Glomerular endothelial cell (primary cell): ENCODE measurements around the gene CD22. TPM values are rescaled to one million over a fixed set of nuclear protein-coding genes. Genes with fewer than 3 reads are reported as not detected.

Source experiments
- DNase-seq: peaks from one replicate; pipeline ENCODE4 v3.0.0-alpha.2; 2011; ENCODE audit warnings: low read depth, low spot score; ENCODE audit errors: extremely low read depth
- total RNA-seq: library from RNA; depleted of rRNA; stranded (reverse); fragments of >200 nt; gene quantifications from 2 replicates; pipeline ENCODE4 v1.2.3, GENCODE V29; 2015

The CD22 gene
- total RNA-seq, 1 donor from 2014 or later: 0.29 TPM

DNA sequence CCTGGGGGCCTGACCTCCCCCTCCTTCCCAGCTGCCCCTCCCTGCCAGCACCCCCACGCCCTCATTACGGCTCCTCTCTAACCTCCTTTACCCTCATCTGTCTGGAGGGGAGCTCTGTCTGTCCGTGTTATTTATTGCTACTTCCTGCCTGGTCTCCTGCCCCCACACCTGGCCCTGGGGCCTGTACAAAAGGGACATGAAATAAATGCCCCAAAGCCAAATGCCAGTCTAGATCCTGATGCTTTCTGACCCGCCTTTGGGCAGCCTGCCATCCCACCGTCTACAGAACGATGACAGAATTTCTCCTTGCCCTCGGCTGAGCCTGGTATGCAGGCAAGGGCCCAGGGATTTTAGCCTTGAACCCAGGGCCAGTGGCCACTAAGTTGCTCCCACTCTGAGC, 15.4 kb upstream of the CD22 start:
- no peak for DNase-seq

DNA sequence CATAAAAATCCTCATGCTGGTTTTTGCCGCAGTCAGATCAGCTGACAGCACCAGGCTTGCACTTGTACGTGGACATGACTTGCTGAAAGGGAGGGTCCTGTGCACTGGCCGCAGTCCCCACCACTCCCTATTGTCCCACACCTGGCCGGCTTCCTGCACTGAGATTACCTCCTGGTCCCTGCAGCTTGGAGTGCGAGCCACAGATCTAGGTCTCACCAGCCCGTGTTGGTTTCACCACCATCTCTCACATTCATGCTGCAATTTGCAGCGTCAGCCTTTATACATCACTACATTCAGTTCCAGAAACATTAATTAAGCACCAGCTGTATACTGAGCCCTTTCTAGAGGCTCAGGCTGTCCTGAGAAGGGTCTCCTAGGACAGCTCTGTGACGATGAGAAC, 15.0 kb upstream of the CD22 start:
- DNase-seq: no peak

DNA sequence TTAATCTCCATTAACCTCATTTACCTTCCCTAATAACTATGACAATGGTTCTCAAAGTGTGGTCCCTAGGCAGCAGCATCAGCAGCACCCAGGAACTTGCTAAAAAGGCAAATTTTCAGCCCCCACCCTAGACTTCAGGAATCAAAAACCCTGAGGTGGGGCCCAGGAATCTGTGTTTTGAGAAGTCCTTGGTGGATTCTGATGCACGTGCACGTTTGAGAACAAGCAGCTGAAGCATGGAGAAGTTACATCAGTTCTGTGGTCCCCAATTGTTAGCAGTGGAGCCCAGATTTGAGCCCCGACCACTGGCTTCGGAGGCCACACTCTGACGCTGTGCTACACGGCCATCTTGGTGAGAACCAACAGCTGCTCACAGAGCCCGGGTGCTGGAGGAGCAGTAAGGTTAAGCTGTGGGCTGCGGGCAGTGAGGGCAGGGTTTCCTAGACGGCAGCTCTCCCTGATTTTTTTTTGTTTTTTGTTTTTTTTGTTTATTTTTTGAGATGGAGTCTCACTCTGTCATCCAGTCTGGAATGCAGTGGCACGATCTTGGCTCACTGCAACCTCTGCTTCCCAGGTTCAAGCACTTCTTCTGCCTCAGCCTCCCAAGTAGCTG, 14.0 kb upstream of the CD22 start:
- no peak for DNase-seq

DNA sequence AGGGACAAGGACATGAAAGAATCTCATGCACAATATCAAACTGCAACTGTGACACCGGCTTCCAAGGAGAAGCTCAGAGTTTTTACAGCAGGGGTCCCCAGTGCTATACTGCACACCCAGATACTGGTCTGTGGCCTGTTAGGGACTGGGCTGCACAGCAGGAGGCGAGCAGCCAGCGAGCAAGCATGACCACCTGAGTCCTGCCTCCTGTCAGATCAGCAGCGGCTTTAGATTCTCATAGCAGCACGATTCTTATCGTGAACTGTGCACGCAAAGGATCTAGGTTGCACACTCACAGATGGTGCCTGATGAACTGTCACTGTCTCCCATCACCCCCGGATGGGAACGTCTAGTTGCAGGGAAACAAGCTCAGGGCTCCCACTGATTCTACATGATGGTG, 13.1 kb upstream of the CD22 start:
- no peak for DNase-seq

DNA sequence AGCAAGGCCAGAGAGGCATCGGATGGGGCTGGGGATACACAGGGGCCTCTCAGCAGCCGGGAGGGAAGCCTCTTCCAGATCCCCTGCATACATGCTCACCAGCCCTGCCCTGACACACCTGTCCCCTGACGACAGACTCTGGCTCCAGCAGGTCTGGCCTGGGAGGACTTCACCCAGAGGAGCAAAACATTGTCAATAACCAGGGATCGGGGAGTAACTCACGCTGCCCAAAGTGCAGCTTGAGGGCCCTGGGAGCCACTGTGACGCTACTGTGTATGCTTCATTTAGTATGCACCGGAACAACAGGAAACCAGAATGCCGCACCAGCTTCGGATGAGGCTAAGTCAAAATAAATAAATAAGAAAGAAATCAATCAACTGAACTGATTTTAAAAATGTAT, 12.4 kb upstream of the CD22 start:
- DNase-seq: no peak

DNA sequence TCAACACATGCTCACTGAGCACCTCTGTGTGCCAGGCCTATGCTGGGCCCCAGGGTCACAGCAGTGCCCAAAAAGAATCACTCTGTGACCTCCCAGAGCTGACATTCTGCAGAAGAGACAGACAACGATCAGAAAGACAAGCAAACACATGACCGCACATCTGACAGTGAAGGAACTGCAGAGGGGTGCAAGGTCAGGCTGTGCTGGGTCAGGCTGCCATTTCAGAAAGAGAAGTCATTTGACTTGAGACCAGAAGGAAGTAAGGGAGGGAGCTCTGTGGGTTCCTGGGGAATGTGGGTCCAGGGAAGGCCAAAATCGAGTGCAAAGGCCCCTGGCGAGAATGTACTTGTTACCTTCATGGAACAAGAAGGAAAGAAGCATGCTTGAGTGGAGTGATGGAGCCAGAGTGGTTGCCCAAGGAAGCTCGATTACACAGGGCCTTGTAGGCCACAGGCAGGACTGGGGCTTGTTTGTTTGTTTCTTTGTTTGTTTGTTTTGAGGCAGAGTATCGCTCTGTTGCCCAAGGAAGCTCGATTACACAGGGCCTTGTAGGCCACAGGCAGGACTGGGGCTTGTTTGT, 11.4 kb upstream of the CD22 start:
- no peak for DNase-seq

DNA sequence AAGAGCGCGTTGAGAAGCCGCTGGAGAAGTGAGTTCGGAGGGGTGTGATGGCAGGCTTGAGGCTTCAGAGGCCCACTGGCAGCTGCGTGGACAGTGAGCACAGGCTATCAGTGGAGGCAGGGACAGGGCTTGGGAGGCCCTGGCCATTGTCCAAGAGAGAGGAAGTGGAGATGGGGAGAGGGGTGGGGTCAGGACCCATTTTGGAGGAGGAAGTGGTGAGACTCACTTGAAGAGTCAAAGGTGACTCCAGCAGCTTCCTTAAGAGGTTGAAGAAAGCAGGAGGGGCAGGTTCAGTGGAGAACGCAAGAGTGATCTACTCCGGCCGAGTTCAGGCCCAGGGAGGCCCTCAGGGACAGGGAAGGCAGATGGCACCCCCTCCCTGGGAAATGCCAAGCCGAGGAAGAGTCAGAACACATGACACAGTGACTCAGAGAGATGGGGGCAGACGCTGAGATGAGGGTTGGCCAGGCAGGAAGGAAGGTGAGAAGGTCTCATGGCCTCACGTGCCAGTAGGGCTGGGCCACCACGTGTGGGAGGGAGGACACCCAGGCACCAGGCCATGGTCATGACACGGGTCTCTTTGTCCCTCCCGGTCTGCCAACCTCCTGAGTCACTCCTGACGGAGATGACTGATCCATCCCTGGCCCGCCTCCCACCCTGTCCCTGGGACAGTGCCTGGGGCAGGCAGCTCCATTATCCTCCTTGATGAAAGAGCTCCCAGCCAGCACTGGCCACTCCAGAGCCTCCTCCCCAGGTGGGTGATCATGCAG, 10.1 kb upstream of the CD22 start:
- DNase-seq: peak; percentile 20

DNA sequence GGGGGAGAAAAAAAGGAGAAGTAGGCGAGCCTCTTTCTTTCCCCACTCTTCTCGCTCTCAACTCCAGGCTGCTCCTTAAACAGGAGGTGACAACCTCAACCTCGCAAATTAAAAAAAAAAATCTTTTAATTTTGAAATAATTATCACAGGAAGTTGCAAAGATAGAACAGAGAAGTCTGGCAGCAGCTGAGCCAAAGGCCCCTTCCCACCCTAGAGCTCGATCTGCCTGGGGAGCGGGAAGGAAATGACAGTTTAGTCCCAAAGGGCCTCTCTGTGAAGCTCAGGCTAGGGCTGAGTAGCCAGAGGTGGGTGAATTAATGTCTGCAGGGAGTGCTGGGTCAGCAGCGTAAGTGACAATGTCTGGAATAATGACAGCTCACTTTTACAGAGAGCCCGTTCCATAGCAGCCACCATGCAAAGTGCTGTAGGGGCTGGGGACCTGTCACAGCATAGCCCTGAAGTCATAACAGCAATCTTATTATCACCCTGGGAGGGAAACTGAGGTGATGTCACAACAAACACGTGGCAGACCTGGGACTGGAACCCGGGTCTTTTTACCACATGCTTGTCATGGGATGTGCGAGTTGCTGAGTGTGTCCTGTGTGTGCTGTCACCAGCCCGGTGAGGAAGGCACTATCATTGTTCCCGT, 8.8 kb upstream of the CD22 start:
- no peak for DNase-seq

DNA sequence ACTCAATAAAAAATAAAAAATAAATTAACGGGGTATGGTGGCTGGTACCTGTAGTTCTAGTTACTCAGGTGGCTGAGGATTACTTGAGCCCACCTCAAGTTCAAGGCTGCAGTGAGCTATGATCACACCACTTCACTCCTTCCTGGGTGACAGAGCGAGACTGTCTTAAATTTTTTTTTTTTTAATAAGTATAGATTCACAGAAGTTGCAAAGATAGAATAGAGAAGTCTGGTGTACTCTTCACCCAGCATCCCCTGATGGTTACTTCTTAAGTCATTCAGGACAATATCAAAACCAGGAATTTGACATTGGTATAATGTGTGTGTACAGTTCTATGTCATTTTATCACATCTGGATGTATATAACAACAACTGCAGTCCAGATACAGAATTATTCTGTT, 7.7 kb upstream of the CD22 start:
- DNase-seq: no peak

DNA sequence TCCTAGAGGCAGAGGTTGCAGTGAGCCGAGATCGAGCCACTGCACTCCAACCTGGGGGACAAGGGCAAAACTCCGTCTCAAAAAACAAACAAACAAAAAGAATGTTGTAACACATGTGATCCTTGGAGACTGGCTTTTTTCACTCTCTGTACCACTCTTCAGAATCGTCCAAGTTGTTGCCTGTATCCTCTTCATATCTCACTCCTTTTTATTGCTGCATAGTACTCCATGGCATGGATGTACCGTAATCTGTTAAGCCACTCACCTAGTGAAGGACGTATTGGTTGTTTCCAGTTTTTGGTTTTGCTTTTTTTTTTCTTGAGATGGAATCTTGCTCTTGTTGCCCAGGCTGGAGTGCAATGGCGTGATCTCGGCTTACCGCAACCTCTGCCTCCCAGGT, 7.0 kb upstream of the CD22 start:
- DNase-seq: no peak

DNA sequence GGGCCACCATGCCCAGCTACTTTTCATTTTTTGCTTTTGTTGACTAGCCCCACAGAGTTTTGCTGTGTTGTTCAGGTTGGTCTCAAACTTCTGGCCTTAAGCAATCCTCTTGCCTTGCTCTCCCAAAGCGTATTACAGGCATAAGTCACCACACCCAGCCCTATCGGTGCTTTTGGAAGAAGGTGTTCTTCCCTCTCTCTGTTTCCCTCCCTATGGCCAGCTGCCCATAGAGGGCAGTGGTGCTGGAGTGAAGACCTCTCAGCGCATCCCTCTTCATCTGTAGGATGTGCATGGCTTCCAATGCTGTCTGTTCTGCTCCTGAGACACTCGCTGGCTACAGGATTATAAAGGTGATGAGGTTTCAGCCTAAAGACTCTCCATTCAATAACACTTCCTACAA, 1.3 kb upstream of the CD22 start:
- DNase-seq: no peak

DNA sequence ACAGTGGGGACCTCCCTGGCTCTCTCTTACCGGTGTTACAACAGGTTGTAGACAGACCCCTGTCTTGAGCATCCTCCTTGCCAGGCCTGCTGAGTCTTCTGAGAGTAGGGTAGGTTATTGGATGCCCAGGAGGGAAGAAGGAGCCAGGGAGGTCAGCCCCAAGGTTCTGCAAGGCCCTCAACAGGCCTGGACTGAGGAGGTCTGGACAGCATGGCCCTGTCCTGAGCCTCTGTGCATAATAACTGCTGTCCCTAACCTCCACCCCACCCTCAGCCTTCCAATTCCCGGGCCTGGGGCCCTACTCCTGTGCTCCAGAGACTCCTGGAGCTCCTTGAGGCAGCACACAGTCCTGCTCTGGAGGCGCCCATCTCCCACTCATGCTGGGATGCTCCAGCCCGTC, 336 bp downstream of the CD22 start:
- no peak for DNase-seq

DNA sequence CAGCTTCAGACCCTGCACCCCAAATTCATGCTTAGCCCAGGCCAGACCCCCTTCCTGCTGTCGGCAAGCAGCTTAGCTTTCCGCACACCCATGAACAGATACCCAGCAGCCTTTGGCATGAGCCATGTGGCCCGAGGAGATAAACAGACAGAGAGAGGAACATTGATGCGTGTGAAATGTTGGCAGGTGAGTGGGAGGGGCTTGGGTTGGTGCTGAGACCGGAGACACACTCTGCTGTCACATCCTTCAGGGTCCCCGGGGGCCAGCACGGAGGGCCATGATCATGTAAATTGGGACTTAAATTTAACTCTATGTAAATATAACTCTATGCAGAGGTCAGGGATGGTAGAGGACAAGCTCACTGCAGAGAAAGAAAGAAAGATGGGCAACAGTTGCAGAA, 1.5 kb downstream of the CD22 start:
- no peak for DNase-seq

DNA sequence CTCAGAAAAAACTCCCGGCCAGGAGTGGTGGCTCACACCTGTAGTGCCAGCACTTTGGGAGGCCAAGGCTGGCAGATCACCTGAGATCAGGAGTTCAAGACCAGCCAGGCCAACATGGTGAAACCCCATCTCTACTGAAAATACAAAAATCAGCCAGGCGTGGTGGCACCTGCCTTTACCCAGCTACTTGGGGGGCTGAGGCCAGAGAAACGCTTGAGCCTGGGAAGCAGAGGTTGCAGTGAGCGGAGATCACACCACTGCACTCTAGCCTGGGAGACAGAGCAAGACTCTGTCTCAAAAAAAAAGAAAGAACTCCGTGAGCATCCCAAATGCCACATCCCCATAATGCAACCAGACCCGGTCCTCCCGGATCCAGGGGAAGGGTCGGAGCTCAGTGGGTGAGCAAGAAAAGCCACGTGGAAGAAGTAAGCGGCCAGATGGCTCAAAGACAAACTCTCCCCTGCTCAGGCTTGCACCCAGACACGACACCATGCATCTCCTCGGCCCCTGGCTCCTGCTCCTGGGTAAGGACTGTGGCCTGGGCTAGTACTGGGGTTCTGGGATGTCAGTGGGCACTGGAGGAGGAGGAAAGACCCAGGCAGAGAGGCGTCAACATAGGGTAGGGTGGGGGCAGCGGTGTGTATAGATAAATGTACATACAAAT, 2.7 kb downstream of the CD22 start:
- DNase-seq: no peak

DNA sequence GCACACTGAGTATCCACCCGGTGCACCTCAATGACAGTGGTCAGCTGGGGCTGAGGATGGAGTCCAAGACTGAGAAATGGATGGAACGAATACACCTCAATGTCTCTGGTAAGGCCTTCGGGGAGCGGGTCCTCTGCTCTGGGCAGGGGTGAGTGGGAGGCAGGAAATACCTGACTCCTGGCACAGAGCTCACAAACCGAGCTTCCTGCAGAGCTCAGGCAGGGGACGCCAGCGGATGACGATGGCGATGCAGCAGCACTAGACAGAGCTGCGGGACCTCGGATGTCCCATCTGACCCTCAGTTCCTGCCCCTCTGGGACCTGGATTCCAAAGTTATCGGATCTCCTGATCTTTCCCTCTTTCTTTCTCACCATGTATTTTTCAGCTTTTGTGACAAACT, 3.8 kb downstream of the CD22 start:
- no peak for DNase-seq

DNA sequence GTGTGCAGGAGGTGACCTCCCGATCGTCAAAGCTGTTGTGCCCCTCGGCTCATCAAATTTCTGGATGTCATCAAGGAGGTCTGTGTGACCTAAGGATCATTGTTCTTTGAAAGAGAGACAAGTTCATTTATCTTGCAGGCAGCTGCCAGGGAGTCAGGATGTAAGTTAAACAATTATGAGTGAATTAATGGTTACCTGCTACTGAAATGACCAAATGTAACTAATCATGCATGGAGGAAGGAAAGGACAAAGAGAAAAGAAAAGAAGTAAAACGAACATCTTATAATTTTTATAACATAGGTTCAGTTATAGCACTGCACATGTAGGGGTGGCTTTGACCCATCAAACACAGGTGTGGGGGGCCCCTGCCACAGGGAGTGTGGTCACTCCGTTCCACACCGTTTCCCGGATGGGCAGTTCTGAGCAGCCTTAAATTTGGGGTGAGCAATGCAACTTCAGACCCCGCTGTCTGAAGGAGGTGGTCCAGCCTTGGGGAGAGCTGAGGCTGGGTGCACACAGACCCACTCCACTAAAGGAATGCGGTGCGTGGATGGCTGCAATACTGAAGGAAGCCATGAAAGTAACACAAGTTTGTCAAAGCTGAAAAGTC, 5.3 kb downstream of the CD22 start:
- no peak for DNase-seq

DNA sequence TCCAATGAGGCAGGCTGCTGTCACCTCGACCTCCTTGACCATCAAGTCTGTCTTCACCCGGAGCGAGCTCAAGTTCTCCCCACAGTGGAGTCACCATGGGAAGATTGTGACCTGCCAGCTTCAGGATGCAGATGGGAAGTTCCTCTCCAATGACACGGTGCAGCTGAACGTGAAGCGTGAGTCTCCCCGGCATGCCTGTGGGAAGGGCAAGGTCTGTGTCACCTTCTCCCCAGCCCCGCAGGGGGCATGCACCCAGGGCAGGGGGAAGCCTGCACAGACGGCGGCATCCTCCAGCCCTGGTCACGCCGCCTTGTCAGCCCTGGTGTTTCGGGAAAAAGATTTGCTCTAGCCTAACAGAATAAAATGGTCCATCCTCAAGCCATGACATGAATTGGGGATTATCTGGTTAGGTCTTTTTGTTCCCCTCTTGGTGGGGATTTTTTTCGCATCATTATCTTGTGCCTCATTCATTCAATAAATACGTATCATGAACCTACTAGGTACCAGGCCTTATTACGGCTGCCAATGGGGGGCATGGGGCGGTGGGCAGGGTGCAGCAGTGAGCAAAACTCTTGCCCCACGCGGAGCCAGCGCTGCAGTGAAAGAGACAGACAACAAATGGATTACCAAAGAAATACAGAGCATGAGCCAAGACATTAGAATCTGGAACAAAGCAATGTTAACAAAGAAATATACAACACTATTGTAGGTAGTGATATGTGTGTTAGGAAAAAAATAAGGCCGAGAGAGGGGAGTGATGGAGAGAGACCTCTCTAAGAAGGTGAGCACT, 7.4 kb downstream of the CD22 start:
- DNase-seq: no peak

DNA sequence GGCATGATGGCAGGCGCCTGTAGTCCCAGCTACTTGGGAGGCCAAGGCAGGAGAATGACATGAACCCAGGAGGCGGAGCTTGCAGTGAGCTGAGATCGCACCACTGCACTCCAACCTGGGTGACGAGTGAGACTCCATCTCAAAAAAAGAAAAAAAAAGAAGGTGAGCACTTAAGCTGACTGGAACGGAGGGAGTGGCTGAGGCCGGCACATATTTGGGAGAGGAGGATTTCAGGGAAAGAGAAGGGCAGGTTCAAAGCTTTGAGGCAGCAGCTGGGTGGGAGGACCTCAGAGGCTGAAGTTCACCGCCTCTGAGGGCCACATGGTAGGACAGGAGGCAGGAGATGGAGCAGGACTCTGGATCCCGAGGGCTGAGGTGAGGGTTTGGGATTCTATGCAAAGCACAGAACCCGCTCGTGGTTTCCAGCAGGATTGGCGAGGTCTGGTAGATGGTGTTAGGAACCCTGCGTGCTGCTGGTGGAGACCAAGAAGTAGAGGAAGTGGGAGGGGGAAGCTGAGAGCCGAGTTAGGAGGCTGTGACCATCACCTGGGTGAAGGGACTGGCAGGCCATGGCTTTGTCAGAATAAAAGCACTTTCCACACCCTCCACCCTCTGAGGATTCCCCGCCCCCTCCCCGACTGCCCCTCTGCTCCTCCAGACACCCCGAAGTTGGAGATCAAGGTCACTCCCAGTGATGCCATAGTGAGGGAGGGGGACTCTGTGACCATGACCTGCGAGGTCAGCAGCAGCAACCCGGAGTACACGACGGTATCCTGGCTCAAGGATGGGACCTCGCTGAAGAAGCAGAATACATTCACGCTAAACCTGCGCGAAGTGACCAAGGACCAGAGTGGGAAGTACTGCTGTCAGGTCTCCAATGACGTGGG, 8.4 kb downstream of the CD22 start:
- DNase-seq: no peak

DNA sequence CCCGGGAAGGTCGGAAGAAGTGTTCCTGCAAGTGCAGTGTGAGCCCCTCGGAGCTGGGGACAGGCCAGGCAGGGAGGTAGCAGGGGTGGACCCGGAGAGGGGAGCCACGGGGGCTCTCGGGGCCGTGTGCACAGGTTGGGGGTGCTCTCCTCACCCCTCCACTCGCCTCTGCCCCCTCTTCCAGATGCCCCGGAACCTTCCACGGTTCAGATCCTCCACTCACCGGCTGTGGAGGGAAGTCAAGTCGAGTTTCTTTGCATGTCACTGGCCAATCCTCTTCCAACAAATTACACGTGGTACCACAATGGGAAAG, 9.0 kb downstream of the CD22 start:
- no peak for DNase-seq
